HepG2 (cell line): ENCODE data around the gene CNTN5. TPM values are rescaled to one million over a fixed set of nuclear protein-coding genes. Genes with fewer than 3 reads are reported as not detected.

Experiments
- ATAC-seq: fragments of 200-7000 bp; cut with Tn5 transposase; 3 replicates; pipeline ENCODE4 v1.9.1; 2020; ENCODE audit warnings: mild to moderate bottlenecking, moderate library complexity
- BruUV-seq: library from RNA; stranded (reverse); fragments of 400-500 nt; replicated peaks from 2 replicates; lab custom pipeline; 2021; lab: Mats Ljungman, UMichigan
- CTCF ChIA-PET: fragments of 300-600 bp; formaldehyde crosslinking; extraction: SDS; loops from one replicate; lab custom pipeline; 2021; ENCODE audit warnings: low total read pairs, inconsistent platforms, low intra/inter-chr PET ratio; lab: Yijun Ruan, JAX
- POLR2A ChIA-PET: fragments of 350-600 bp; sonication (Branson Sonifier 250); formaldehyde crosslinking; loops from one replicate; lab custom pipeline; 2020; ENCODE audit warnings: antibody characterized with exemption, inconsistent platforms; lab: Yijun Ruan, JAX
- DNase-seq: peaks from one replicate; pipeline ENCODE4 v3.0.0-alpha.2; 2015; ENCODE audit warnings: low spot score
- FAIRE-seq: peaks from 3 replicates; lab custom pipeline; 2011; peaks lifted over from hg19 to GRCh38; lab: Jason Lieb, UNC
- H2AFZ ChIP-seq: one replicate; pipeline ENCODE4 v1.6.1; 2011; ENCODE audit warnings: low read length, inconsistent platforms
- H3K27ac ChIP-seq: fragments of 300-600 bp; 3 replicates; pipeline ENCODE4 v1.8.0; 2011; ENCODE audit warnings: mixed run types, mild to moderate bottlenecking, mixed read lengths, low read length, inconsistent platforms; ENCODE audit not compliant: insufficient read depth; ENCODE audit errors: extremely low read length
- H3K27me3 ChIP-seq, 2 experiments: fragments of 200-600 bp in 1 of 2; 2 replicates in 1 of 2; 3 replicates in 1 of 2; pipeline versions ENCODE4 v1.6.0 to v1.8.0; 2011; ENCODE audit warnings: low read length in 2 of 2, mild to moderate bottlenecking in 2 of 2, moderate library complexity in 2 of 2, inconsistent platforms in 1 of 2; ENCODE audit not compliant: insufficient read depth in 2 of 2, control insufficient read depth in 1 of 2
- H3K36me3 ChIP-seq, 2 experiments: fragments of 200-600 bp in 1 of 2; replicated peaks in 1 of 2; 2 replicates in 1 of 2; 3 replicates in 1 of 2; pipeline versions ENCODE4 v1.5.1 to v1.8.0; 2011; ENCODE audit warnings: low read length in 2 of 2, inconsistent platforms in 1 of 2; ENCODE audit not compliant: insufficient read depth in 2 of 2, control insufficient read depth in 1 of 2
- H3K4me1 ChIP-seq: 2 replicates; pipeline ENCODE4 v1.5.1; 2012; ENCODE audit warnings: low read length, inconsistent platforms; ENCODE audit not compliant: insufficient read depth
- H3K4me2 ChIP-seq: 2 replicates; pipeline ENCODE4 v1.6.0; 2011; ENCODE audit warnings: low read depth, low read length, inconsistent platforms
- H3K4me3 ChIP-seq, 3 experiments: fragments of 200-600 bp in 1 of 3; sonication (generic), shearing (Covaris generic) in 1 of 3; replicated peaks in 1 of 3; 2 replicates each; pipeline ENCODE4 v1.5.1; 2011 to 2016; ENCODE audit warnings: low read length in 3 of 3, inconsistent platforms in 2 of 3, low read depth in 2 of 3, mild to moderate bottlenecking in 2 of 3, control low read depth in 1 of 3, mixed read lengths in 1 of 3; ENCODE audit not compliant: insufficient read depth in 1 of 3
- H3K79me2 ChIP-seq: one replicate; pipeline ENCODE4 v1.6.1; 2011; ENCODE audit warnings: low read length, inconsistent platforms; ENCODE audit not compliant: insufficient read depth
- H3K9ac ChIP-seq: 2 replicates; pipeline ENCODE4 v1.6.0; 2011; ENCODE audit warnings: mild to moderate bottlenecking, low read depth, low read length, inconsistent platforms; ENCODE audit not compliant: insufficient read depth
- H3K9me3 ChIP-seq: 2 replicates; pipeline ENCODE4 v1.5.1; 2012; ENCODE audit warnings: mild to moderate bottlenecking, low read length
- H4K20me1 ChIP-seq: 2 replicates; pipeline ENCODE4 v1.6.0; 2011; ENCODE audit warnings: inconsistent platforms, mild to moderate bottlenecking, low read length, moderate library complexity; ENCODE audit not compliant: insufficient read depth
- CBFB ChIP-seq: sonication (generic); formaldehyde crosslinking; IDR thresholded peaks from 2 replicates; pipeline ENCODE4 v1.4.0; 2020; ENCODE audit warnings: missing genetic modification reagents
- EED ChIP-seq: sonication (generic); formaldehyde crosslinking; IDR thresholded peaks from 2 replicates; pipeline ENCODE4 v1.5.0; 2020; ENCODE audit warnings: mild to moderate bottlenecking, missing genetic modification reagents
- ETV5 ChIP-seq: IDR thresholded peaks from 2 replicates; pipeline ENCODE4 v1.6.1; 2018; ENCODE audit warnings: missing biosample characterization, missing genetic modification reagents, inconsistent platforms, borderline replicate concordance
- FOSL2 ChIP-seq: sonication (generic); formaldehyde crosslinking; IDR thresholded peaks from 2 replicates; pipeline ENCODE4 v1.4.0; 2020; ENCODE audit warnings: missing genetic modification reagents
- FOXK1 ChIP-seq: sonication (generic); formaldehyde crosslinking; IDR thresholded peaks from 2 replicates; pipeline ENCODE4 v1.4.0; 2020; ENCODE audit warnings: low read depth, missing genetic modification reagents, borderline replicate concordance
- GATA4 ChIP-seq: sonication (generic); IDR thresholded peaks from 2 replicates; pipeline ENCODE4 v1.6.1; 2016; ENCODE audit warnings: antibody characterized with exemption, low read depth, borderline replicate concordance
- NFE2L2 ChIP-seq: fragments of 150-350 bp; IDR thresholded peaks from 2 replicates; pipeline ENCODE4 v1.6.1; 2014; ENCODE audit warnings: low read length
- PRDM4 ChIP-seq: sonication (generic); formaldehyde crosslinking; IDR thresholded peaks from 2 replicates; pipeline ENCODE4 v1.9.0; 2021; ENCODE audit warnings: missing genetic modification reagents, borderline replicate concordance
- WGBS: methylation state at CpG from one replicate; pipeline ENCODE4 v1.1.6; 2017; ENCODE audit warnings: low lambda C conversion rate; 5-methylcytosine and 5-hydroxymethylcytosine counted together
- in situ Hi-C: cut with HindIII; loops from 2 replicates; pipeline ENCODE4 v1.10.0; 2017; ENCODE audit warnings: low pct_unique_long_range_greater_than_20kb; ENCODE audit not compliant: extremely low pct_ligation_motif_present
- intact Hi-C: fragments of 100-400 bp; cut with micrococcal nuclease; formaldehyde crosslinking; loops from one replicate; pipeline ENCODE4 v1.10.0; 2022; ENCODE audit not compliant: unreplicated experiment
- polyA plus RNA-seq, 8 experiments: library from polyadenylated mRNA; depleted of rRNA in 3 of 8; stranded (reverse) in 7 of 8; unstranded in 1 of 8; fragments of >200 nt; fragmentation: Illumina TruSeq in 4 of 8; extraction: Trizol in 4 of 8; gene quantifications; 2 replicates each; pipeline versions ENCODE4 v1.2.1 to v1.2.3, GENCODE V29; 2011 to 2016; ENCODE audit warnings: low read depth in 4 of 8, missing spikeins in 1 of 8, mixed read lengths in 1 of 8; ENCODE audit not compliant: insufficient read depth in 1 of 8
- total RNA-seq, 5 experiments: library from RNA; depleted of rRNA; stranded (reverse); fragments of >200 nt; fragmentation: Illumina TruSeq; extraction: Trizol; gene quantifications; 2 replicates each; pipeline ENCODE4 v1.2.3, GENCODE V29; 2016; ENCODE audit warnings: low read depth in 1 of 5
- TF ChIP-seq, protein P1 (sequence below): IDR thresholded peaks from 2 replicates; pipeline ENCODE4 v1.6.1; 2012; ENCODE audit warnings: low read length, improper control_type of control experiment
- TF ChIP-seq, protein P2 (sequence below): sonication (generic); formaldehyde crosslinking; IDR thresholded peaks from 2 replicates; pipeline ENCODE4 v1.5.0; 2020; ENCODE audit warnings: mild to moderate bottlenecking, missing genetic modification reagents

Gene CNTN5
- total and polyA plus RNA-seq, 2 of the 13 experiments (the other 11 are each of a cell fraction or from before 2014, with no cell fraction given): not detected

DNA sequence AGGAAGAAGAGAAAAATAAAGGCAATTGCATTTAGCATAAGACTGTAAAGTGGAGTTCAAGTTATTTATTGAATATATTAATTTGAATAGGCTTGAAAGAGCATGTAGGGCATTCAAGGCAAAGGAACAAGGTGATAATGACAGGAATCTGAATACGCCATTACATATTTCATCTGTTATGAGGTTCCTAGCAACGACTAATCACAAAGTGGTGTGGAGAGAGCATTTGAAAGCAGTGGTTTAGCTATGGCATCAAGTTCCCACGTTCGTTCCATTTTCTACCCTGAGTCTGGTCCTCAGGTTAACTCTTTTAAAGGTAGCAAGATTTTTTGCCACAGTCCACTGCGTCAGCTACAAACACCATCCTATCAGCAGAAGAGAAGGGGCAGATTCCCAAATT lies 59.4 kb downstream of the CNTN5 start (continued):
- TF ChIP-seq, protein P1, sequence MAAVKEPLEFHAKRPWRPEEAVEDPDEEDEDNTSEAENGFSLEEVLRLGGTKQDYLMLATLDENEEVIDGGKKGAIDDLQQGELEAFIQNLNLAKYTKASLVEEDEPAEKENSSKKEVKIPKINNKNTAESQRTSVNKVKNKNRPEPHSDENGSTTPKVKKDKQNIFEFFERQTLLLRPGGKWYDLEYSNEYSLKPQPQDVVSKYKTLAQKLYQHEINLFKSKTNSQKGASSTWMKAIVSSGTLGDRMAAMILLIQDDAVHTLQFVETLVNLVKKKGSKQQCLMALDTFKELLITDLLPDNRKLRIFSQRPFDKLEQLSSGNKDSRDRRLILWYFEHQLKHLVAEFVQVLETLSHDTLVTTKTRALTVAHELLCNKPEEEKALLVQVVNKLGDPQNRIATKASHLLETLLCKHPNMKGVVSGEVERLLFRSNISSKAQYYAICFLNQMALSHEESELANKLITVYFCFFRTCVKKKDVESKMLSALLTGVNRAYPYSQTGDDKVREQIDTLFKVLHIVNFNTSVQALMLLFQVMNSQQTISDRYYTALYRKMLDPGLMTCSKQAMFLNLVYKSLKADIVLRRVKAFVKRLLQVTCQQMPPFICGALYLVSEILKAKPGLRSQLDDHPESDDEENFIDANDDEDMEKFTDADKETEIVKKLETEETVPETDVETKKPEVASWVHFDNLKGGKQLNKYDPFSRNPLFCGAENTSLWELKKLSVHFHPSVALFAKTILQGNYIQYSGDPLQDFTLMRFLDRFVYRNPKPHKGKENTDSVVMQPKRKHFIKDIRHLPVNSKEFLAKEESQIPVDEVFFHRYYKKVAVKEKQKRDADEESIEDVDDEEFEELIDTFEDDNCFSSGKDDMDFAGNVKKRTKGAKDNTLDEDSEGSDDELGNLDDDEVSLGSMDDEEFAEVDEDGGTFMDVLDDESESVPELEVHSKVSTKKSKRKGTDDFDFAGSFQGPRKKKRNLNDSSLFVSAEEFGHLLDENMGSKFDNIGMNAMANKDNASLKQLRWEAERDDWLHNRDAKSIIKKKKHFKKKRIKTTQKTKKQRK: no peak
- TF ChIP-seq PRDM4 (CRISPR knock-in tag): no peak

DNA sequence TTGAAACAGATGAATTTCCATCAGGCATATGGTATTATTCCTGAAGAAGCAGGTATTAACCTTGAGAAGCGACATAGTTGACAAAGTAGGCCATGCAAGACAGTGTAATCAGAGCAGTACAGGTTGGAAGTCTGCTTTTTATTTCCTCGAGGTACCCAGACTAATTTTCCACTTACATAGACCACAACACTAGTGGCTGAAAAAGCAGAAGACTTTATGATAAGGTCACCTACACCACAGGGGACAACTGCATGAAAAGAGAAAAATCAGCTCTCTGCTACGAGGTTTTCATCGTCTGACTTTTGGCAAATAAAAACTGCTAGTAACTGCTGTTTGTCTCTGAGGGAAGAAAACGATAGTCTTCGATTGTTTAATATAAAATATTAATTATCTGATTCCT lies 77.5 kb downstream of the CNTN5 start:
- Histone ChIP-seq H3K9ac (no peak overlapping the region), H3K4me2 (no peak overlapping the region), H4K20me1 (no peaks in the 10 kb centered on the region), H3K36me3 (no peaks in the 10 kb centered on the region), H3K27ac (no peak overlapping the region), H3K9me3 (peaks cover 13% of the 10 kb centered on the region; the same call in 1 of the 2 replicates), H2AFZ (no peak overlapping the region), H3K4me3 (no peak overlapping the region), H3K27me3 (no peaks in the 10 kb centered on the region), H3K79me2 (no peaks in the 10 kb centered on the region), H3K4me1 (no peaks in the 10 kb centered on the region)
- ChIA-PET CTCF (no interaction called here), POLR2A (no interaction called here)
- intact Hi-C loops: no loop called here
- in situ Hi-C loops: no loop called here
- BruUV-seq: no TSS peak
- ATAC-seq (no peak), DNase-seq (no peak), FAIRE-seq (no peak)
- 2% methylated on average over 6 of the region's 6 CpGs for WGBS
- no peak for TF ChIP-seq ETV5 (CRISPR knock-in tag)
- no peak for TF ChIP-seq GATA4
- no peak for TF ChIP-seq CBFB (CRISPR knock-in tag)
- TF ChIP-seq NFE2L2: no peak
- TF ChIP-seq, protein P2, sequence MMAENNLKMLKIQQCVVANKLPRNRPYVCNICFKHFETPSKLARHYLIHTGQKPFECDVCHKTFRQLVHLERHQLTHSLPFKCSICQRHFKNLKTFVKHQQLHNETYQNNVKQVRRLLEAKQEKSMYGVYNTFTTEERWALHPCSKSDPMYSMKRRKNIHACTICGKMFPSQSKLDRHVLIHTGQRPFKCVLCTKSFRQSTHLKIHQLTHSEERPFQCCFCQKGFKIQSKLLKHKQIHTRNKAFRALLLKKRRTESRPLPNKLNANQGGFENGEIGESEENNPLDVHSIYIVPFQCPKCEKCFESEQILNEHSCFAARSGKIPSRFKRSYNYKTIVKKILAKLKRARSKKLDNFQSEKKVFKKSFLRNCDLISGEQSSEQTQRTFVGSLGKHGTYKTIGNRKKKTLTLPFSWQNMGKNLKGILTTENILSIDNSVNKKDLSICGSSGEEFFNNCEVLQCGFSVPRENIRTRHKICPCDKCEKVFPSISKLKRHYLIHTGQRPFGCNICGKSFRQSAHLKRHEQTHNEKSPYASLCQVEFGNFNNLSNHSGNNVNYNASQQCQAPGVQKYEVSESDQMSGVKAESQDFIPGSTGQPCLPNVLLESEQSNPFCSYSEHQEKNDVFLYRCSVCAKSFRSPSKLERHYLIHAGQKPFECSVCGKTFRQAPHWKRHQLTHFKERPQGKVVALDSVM (CRISPR knock-in tag): no peak
- no peak for TF ChIP-seq FOXK1 (CRISPR knock-in tag)
- no peak for TF ChIP-seq EED
- TF ChIP-seq FOSL2 (CRISPR knock-in tag): no peak
